ENCODE data around the gene MFSD6.

Gene MFSD6

GRCh38 chr2:190404487-190404886 is 3.7 kb upstream of the MFSD6 start:
- Histone ChIP-seq H3K27ac (ENCODE audit: insufficient read depth, low read depth, low read length, poor library complexity, severe bottlenecking) (no peak overlapping the region), H3K4me3 (ENCODE audit: insufficient read depth, low read depth, low read length) (no peak overlapping the region), H3K9me3 (ENCODE audit: control insufficient read depth, low read length) (no peaks in the 10 kb centered on the region), H3K27me3 (ENCODE audit: control insufficient read depth, insufficient read depth, low read length, poor library complexity, severe bottlenecking) (peaks cover 36% of the 10 kb centered on the region), H3K4me1 (ENCODE audit: control insufficient read depth, insufficient read depth, low read length) (peaks cover 16% of the 10 kb centered on the region), H3K36me3 (ENCODE audit: control insufficient read depth, insufficient read depth, low read length) (no peaks in the 10 kb centered on the region)

GRCh38 chr2:190405070-190405469 is 3.1 kb upstream of the MFSD6 start:
- H3K36me3 ChIP-seq (ENCODE audit: control insufficient read depth, insufficient read depth, low read length): no peaks in the 10 kb centered on the region
- 87 to 95% methylated on average over 3 of the region's 3 CpGs for WGBS, 2 experiments
- H3K4me3 ChIP-seq (ENCODE audit: insufficient read depth, low read depth, low read length): no peak overlapping the region
- H3K27me3 ChIP-seq (ENCODE audit: control insufficient read depth, insufficient read depth, low read length, poor library complexity, severe bottlenecking): peaks cover 42% of the 10 kb centered on the region
- no peaks in the 10 kb centered on the region for H3K9me3 ChIP-seq (ENCODE audit: control insufficient read depth, low read length)
- no peak overlapping the region for H3K27ac ChIP-seq (ENCODE audit: insufficient read depth, low read depth, low read length, poor library complexity, severe bottlenecking)
- H3K4me1 ChIP-seq (ENCODE audit: control insufficient read depth, insufficient read depth, low read length): peaks cover 16% of the 10 kb centered on the region

- no peaks in the 10 kb centered on the region for H3K9me3 ChIP-seq (ENCODE audit: control insufficient read depth, low read length)
- no peak overlapping the region for H3K4me3 ChIP-seq (ENCODE audit: insufficient read depth, low read depth, low read length)
- H3K36me3 ChIP-seq (ENCODE audit: control insufficient read depth, insufficient read depth, low read length): no peaks in the 10 kb centered on the region
- no peak overlapping the region for H3K27ac ChIP-seq (ENCODE audit: insufficient read depth, low read depth, low read length, poor library complexity, severe bottlenecking)
- H3K27me3 ChIP-seq (ENCODE audit: control insufficient read depth, insufficient read depth, low read length, poor library complexity, severe bottlenecking): peaks cover 49% of the 10 kb centered on the region
- peaks cover 16% of the 10 kb centered on the region for H3K4me1 ChIP-seq (ENCODE audit: control insufficient read depth, insufficient read depth, low read length)
- 81 to 95% methylated on average over 2 to 3 of the region's 3 CpGs for WGBS, 2 experiments
Measured at GRCh38 chr2:190405995-190406394, 2.2 kb upstream of the MFSD6 start.

- H3K4me1 ChIP-seq (ENCODE audit: control insufficient read depth, insufficient read depth, low read length): peaks cover 16% of the 10 kb centered on the region
- H3K27me3 ChIP-seq (ENCODE audit: control insufficient read depth, insufficient read depth, low read length, poor library complexity, severe bottlenecking): peaks cover 49% of the 10 kb centered on the region
- H3K27ac ChIP-seq (ENCODE audit: insufficient read depth, low read depth, low read length, poor library complexity, severe bottlenecking): no peak overlapping the region
- H3K36me3 ChIP-seq (ENCODE audit: control insufficient read depth, insufficient read depth, low read length): no peaks in the 10 kb centered on the region
- WGBS, 2 experiments: 74 to 81% methylated on average over 4 of the region's 4 CpGs
- no peak overlapping the region for H3K4me3 ChIP-seq (ENCODE audit: insufficient read depth, low read depth, low read length)
- H3K9me3 ChIP-seq (ENCODE audit: control insufficient read depth, low read length): no peaks in the 10 kb centered on the region
Measured at GRCh38 chr2:190406805-190407204, 1.4 kb upstream of the MFSD6 start.

GRCh38 chr2:190407246-190407661 is 901 bp upstream of the MFSD6 start:
- H3K9me3 ChIP-seq (ENCODE audit: control insufficient read depth, low read length): no peaks in the 10 kb centered on the region
- WGBS, 2 experiments: 25 to 34% methylated on average over 11 of the region's 11 CpGs
- H3K27me3 ChIP-seq (ENCODE audit: control insufficient read depth, insufficient read depth, low read length, poor library complexity, severe bottlenecking): peaks cover 49% of the 10 kb centered on the region
- no peaks in the 10 kb centered on the region for H3K36me3 ChIP-seq (ENCODE audit: control insufficient read depth, insufficient read depth, low read length)
- no peak overlapping the region for H3K27ac ChIP-seq (ENCODE audit: insufficient read depth, low read depth, low read length, poor library complexity, severe bottlenecking)
- H3K4me3 ChIP-seq (ENCODE audit: insufficient read depth, low read depth, low read length): peak overlapping the region; percentile 52
- H3K4me1 ChIP-seq (ENCODE audit: control insufficient read depth, insufficient read depth, low read length): peaks cover 16% of the 10 kb centered on the region

- WGBS, 2 experiments: 1% methylated on average over 49 to 54 of the region's 54 CpGs
- Histone ChIP-seq H3K27me3 (ENCODE audit: control insufficient read depth, insufficient read depth, low read length, poor library complexity, severe bottlenecking) (peaks cover 49% of the 10 kb centered on the region), H3K4me3 (ENCODE audit: insufficient read depth, low read depth, low read length) (peak overlapping the region; percentile 52), H3K9me3 (ENCODE audit: control insufficient read depth, low read length) (no peaks in the 10 kb centered on the region), H3K27ac (ENCODE audit: insufficient read depth, low read depth, low read length, poor library complexity, severe bottlenecking) (no peak overlapping the region), H3K4me1 (ENCODE audit: control insufficient read depth, insufficient read depth, low read length) (peaks cover 16% of the 10 kb centered on the region), H3K36me3 (ENCODE audit: control insufficient read depth, insufficient read depth, low read length) (no peaks in the 10 kb centered on the region)
Measured at GRCh38 chr2:190408538-190409271, 550 bp downstream of the MFSD6 start.

- Histone ChIP-seq H3K9me3 (ENCODE audit: control insufficient read depth, low read length) (no peaks in the 10 kb centered on the region), H3K27me3 (ENCODE audit: control insufficient read depth, insufficient read depth, low read length, poor library complexity, severe bottlenecking) (peaks cover 49% of the 10 kb centered on the region), H3K4me1 (ENCODE audit: control insufficient read depth, insufficient read depth, low read length) (peaks cover 16% of the 10 kb centered on the region), H3K27ac (ENCODE audit: insufficient read depth, low read depth, low read length, poor library complexity, severe bottlenecking) (no peak overlapping the region), H3K36me3 (ENCODE audit: control insufficient read depth, insufficient read depth, low read length) (no peaks in the 10 kb centered on the region), H3K4me3 (ENCODE audit: insufficient read depth, low read depth, low read length) (no peak overlapping the region)
- WGBS, 2 experiments: 48 to 55% methylated on average over 2 of the region's 2 CpGs
Measured at GRCh38 chr2:190409616-190410015, 1.5 kb downstream of the MFSD6 start.

GRCh38 chr2:190410166-190410565 is 2.0 kb downstream of the MFSD6 start:
- Histone ChIP-seq H3K27ac (ENCODE audit: insufficient read depth, low read depth, low read length, poor library complexity, severe bottlenecking) (no peak overlapping the region), H3K36me3 (ENCODE audit: control insufficient read depth, insufficient read depth, low read length) (no peaks in the 10 kb centered on the region), H3K4me3 (ENCODE audit: insufficient read depth, low read depth, low read length) (no peak overlapping the region), H3K4me1 (ENCODE audit: control insufficient read depth, insufficient read depth, low read length) (peaks cover 16% of the 10 kb centered on the region), H3K27me3 (ENCODE audit: control insufficient read depth, insufficient read depth, low read length, poor library complexity, severe bottlenecking) (peaks cover 49% of the 10 kb centered on the region), H3K9me3 (ENCODE audit: control insufficient read depth, low read length) (no peaks in the 10 kb centered on the region)
- WGBS, 2 experiments: 94% methylated on average over 2 of the region's 3 CpGs; no CpG with 5 or more reads in 1 of the 2 experiments

- WGBS, 2 experiments: 31 to 32% methylated on average over 2 of the region's 3 CpGs
- Histone ChIP-seq H3K4me1 (ENCODE audit: control insufficient read depth, insufficient read depth, low read length) (peaks cover 4% of the 10 kb centered on the region), H3K27me3 (ENCODE audit: control insufficient read depth, insufficient read depth, low read length, poor library complexity, severe bottlenecking) (peaks cover 28% of the 10 kb centered on the region), H3K4me3 (ENCODE audit: insufficient read depth, low read depth, low read length) (no peak overlapping the region), H3K9me3 (ENCODE audit: control insufficient read depth, low read length) (no peaks in the 10 kb centered on the region), H3K27ac (ENCODE audit: insufficient read depth, low read depth, low read length, poor library complexity, severe bottlenecking) (no peak overlapping the region), H3K36me3 (ENCODE audit: control insufficient read depth, insufficient read depth, low read length) (no peaks in the 10 kb centered on the region)
Measured at GRCh38 chr2:190412966-190413365, 4.8 kb downstream of the MFSD6 start.

GRCh38 chr2:190413421-190413820 is 5.3 kb downstream of the MFSD6 start:
- H3K4me1 ChIP-seq (ENCODE audit: control insufficient read depth, insufficient read depth, low read length): peaks cover 4% of the 10 kb centered on the region
- H3K36me3 ChIP-seq (ENCODE audit: control insufficient read depth, insufficient read depth, low read length): no peaks in the 10 kb centered on the region
- H3K9me3 ChIP-seq (ENCODE audit: control insufficient read depth, low read length): no peaks in the 10 kb centered on the region
- H3K27ac ChIP-seq (ENCODE audit: insufficient read depth, low read depth, low read length, poor library complexity, severe bottlenecking): no peak overlapping the region
- peaks cover 23% of the 10 kb centered on the region for H3K27me3 ChIP-seq (ENCODE audit: control insufficient read depth, insufficient read depth, low read length, poor library complexity, severe bottlenecking)
- H3K4me3 ChIP-seq (ENCODE audit: insufficient read depth, low read depth, low read length): no peak overlapping the region
- 86 to 88% methylated on average over 4 of the region's 4 CpGs for WGBS, 2 experiments
